Measurements from ENCODE around the gene ABCG4.

DNA sequence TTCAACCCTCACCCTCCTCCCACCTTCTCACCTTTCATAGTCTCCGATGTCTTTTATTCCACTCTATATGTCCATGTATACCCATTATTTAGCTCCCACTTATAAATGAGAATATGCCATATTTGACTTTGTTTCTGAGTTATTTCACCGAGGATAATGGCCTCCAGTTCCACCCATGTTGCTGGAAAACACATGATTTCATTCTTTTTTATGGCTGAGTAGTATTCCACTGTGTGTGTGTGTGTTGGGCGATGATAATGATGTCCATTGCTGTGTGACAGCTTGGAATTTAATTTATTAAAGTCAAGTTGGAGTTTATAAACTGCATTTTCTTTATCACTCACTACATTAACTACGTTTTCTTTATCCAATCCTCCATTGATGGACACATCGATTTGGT lies 30.6 kb upstream of the ABCG4 start:
- TF ChIP-seq, protein P1, sequence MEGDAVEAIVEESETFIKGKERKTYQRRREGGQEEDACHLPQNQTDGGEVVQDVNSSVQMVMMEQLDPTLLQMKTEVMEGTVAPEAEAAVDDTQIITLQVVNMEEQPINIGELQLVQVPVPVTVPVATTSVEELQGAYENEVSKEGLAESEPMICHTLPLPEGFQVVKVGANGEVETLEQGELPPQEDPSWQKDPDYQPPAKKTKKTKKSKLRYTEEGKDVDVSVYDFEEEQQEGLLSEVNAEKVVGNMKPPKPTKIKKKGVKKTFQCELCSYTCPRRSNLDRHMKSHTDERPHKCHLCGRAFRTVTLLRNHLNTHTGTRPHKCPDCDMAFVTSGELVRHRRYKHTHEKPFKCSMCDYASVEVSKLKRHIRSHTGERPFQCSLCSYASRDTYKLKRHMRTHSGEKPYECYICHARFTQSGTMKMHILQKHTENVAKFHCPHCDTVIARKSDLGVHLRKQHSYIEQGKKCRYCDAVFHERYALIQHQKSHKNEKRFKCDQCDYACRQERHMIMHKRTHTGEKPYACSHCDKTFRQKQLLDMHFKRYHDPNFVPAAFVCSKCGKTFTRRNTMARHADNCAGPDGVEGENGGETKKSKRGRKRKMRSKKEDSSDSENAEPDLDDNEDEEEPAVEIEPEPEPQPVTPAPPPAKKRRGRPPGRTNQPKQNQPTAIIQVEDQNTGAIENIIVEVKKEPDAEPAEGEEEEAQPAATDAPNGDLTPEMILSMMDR (IDR thresholded peaks at IDR 0.05) = no peak
- no peak for TF ChIP-seq POLR2A (IDR thresholded peaks at IDR 0.05)
